PFSK-1 (cell line): Measurements from ENCODE around the gene C1orf87.

Experiments
- FOXP2 ChIP-seq: optimal IDR thresholded peaks from 2 replicates; pipeline ENCODE3; 2011; ENCODE audit warnings: borderline replicate concordance, control low read depth, inconsistent platforms; ENCODE audit not compliant: insufficient read depth; ENCODE audit errors: extremely low read length, extremely low read depth
- POLR2AphosphoS5 ChIP-seq: IDR thresholded peaks from 2 replicates; pipeline ENCODE4 v1.6.1; 2012; ENCODE audit warnings: low read depth, mild to moderate bottlenecking, control low read depth, low read length, moderate library complexity
- SIN3A ChIP-seq: IDR thresholded peaks from 2 replicates; pipeline ENCODE4 v1.6.1; 2012; ENCODE audit warnings: mild to moderate bottlenecking, low read length, moderate library complexity, borderline replicate concordance; ENCODE audit not compliant: insufficient read depth
- TAF1 ChIP-seq: IDR thresholded peaks from 2 replicates; pipeline ENCODE4 v1.6.1; 2012; ENCODE audit warnings: low read length, control low read depth, borderline replicate concordance; ENCODE audit not compliant: insufficient read depth
- TF ChIP-seq, protein P1 (sequence below), 2 experiments: IDR thresholded peaks; 2 replicates each; pipeline versions ENCODE4 v1.6.1 to v1.8.0; 2011 to 2012; ENCODE audit warnings: low read depth in 2 of 2, low read length in 2 of 2, control low read depth in 1 of 2, inconsistent platforms in 1 of 2, mild to moderate bottlenecking in 1 of 2, moderate library complexity in 1 of 2; ENCODE audit not compliant: insufficient read depth in 1 of 2

C1orf87 gene

DNA sequence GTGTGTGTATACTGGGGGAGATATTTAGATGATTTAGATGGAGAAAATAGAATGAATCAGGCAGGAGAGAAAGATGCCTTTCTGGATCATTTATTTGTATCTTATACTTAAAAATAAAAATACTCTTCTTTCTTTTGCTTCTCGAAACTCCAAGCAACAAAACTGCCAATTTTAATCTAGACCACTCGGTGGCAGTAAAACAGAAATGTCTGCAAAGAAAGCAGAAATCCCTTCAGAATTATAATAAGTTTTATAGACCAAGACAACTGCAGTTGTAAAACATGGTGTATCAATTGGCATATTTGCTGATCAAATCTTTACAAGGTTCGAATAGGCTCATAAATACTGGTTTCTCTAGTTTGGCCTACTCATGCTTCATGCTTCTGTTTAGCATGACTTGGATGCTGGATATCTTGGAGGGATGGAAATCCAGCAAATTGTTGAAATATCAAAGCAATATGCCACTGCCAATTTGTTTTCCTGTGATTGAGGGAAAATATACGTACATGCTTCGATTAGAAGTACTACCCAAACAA lies 15.1 kb upstream of the C1orf87 start:
- TF ChIP-seq FOXP2 (no peak), POLR2AphosphoS5 (no peak), SIN3A (no peak), TAF1 (no peak)
- TF ChIP-seq, protein P1, sequence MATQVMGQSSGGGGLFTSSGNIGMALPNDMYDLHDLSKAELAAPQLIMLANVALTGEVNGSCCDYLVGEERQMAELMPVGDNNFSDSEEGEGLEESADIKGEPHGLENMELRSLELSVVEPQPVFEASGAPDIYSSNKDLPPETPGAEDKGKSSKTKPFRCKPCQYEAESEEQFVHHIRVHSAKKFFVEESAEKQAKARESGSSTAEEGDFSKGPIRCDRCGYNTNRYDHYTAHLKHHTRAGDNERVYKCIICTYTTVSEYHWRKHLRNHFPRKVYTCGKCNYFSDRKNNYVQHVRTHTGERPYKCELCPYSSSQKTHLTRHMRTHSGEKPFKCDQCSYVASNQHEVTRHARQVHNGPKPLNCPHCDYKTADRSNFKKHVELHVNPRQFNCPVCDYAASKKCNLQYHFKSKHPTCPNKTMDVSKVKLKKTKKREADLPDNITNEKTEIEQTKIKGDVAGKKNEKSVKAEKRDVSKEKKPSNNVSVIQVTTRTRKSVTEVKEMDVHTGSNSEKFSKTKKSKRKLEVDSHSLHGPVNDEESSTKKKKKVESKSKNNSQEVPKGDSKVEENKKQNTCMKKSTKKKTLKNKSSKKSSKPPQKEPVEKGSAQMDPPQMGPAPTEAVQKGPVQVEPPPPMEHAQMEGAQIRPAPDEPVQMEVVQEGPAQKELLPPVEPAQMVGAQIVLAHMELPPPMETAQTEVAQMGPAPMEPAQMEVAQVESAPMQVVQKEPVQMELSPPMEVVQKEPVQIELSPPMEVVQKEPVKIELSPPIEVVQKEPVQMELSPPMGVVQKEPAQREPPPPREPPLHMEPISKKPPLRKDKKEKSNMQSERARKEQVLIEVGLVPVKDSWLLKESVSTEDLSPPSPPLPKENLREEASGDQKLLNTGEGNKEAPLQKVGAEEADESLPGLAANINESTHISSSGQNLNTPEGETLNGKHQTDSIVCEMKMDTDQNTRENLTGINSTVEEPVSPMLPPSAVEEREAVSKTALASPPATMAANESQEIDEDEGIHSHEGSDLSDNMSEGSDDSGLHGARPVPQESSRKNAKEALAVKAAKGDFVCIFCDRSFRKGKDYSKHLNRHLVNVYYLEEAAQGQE (IDR thresholded peaks at IDR 0.05; ENCODE audit: insufficient read depth in 1 of 2, low read depth in 2 of 2, low read length in 2 of 2) = no peak

DNA sequence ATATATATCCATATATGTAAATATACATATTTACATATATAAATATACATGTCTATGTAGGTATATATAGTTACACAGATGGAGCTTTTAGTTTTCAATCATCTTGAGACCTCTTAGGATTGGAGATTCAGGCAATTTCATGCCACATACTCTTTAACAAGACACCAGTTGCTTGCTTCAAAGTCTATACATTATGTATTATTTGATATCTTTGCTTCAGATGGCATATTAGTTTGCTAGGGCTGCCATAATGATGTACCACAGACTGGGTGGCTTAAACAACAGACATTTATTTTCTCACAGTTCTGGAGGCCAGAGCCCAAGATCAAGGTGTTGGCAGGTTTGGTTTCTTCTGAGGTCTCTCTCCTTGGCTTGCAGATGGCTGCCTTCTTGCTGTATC lies 14.1 kb upstream of the C1orf87 start:
- TF ChIP-seq FOXP2 (no peak), POLR2AphosphoS5 (no peak), TAF1 (no peak), SIN3A (no peak)
- TF ChIP-seq, protein P1 (IDR thresholded peaks at IDR 0.05; ENCODE audit: insufficient read depth in 1 of 2, low read depth in 2 of 2, low read length in 2 of 2) = no peak

DNA sequence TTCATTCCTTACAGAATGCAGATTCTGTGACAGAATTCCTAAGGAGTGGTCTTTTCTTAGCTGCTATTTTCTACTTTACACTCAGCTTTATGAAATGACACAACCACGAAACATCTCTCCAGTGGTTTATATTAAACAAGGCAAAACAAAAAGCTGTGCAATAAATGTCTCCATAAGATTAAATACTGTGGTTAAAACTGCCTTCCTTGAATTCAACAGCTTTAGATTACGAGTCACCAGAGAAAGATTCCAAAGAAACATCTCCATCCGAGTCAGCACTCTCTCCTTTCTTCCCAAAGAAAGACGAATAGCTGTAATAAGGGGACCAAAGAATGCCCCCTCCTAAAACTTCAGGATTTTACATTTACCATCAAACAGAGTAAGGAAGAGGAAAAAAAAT lies 4.6 kb upstream of the C1orf87 start:
- TF ChIP-seq POLR2AphosphoS5 (no peak), TAF1 (no peak), FOXP2 (no peak)
- TF ChIP-seq, protein P1 (IDR thresholded peaks at IDR 0.05; ENCODE audit: insufficient read depth in 1 of 2, low read depth in 2 of 2, low read length in 2 of 2) = no peak

DNA sequence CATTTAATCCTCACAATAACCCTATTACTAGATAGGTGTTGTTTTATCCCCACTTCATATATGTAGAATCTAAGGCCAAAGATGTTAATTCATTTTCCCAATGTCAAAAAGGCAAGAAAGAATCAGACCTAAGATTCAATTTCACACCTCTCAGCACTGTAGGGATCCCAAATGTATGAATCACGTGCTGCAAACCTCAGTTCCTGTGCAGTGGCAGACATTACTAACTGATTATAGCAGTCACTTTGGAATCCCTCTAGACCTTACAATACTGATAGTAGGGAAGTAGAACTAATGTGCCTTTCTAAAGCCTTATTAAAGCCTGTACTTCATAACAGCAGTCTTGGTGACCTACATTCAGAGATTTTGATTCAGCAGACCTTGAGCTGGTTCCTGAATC lies 2.3 kb downstream of the C1orf87 start:
- no peak for TF ChIP-seq POLR2AphosphoS5
- TF ChIP-seq TAF1 = no peak
- TF ChIP-seq SIN3A = no peak
- TF ChIP-seq, protein P1 (IDR thresholded peaks at IDR 0.05; ENCODE audit: insufficient read depth in 1 of 2, low read depth in 2 of 2, low read length in 2 of 2) = no peak
- TF ChIP-seq FOXP2 = no peak

DNA sequence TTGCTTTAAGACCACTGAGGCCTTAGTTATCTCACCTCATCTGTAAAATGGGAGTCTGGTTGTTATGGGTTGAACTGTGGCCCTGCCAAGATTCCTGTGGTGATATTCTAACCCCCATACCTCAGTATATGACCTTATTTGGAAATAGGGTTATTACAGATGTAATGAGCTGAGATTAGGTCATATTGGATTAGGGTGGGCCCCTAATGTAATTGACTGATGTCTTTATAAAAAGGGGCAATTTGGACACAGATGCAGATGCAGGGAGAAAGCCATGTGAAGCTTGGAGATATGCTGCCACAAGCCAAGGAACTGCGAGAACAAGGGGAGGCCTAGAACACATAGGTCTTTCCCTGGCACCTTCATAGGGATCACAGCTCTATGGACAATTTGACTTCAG lies 3.9 kb downstream of the C1orf87 start:
- no peak for TF ChIP-seq TAF1
- TF ChIP-seq, protein P1 (IDR thresholded peaks at IDR 0.05; ENCODE audit: insufficient read depth in 1 of 2, low read depth in 2 of 2, low read length in 2 of 2) = no peak
- TF ChIP-seq POLR2AphosphoS5 = no peak
- no peak for TF ChIP-seq FOXP2
- TF ChIP-seq SIN3A = no peak
